AG09309 (cell line): ENCODE measurements around the gene SHROOM3.

Source experiments
- DNase-seq: peaks from one replicate; pipeline ENCODE4 v3.0.0-alpha.2; 2010; ENCODE audit warnings: low read depth
- H3K4me3 ChIP-seq: 2 replicates; pipeline ENCODE4 v1.5.1; 2011; ENCODE audit warnings: mild to moderate bottlenecking, low read depth, low read length, moderate library complexity; ENCODE audit not compliant: control insufficient read depth
- TF ChIP-seq, protein P1 (sequence below): IDR thresholded peaks from 2 replicates; pipeline ENCODE4 v1.5.1; 2011; ENCODE audit warnings: mild to moderate bottlenecking, low read depth, low read length, inconsistent platforms; ENCODE audit not compliant: insufficient read depth, control insufficient read depth; ENCODE audit errors: missing control alignments

Gene SHROOM3

DNA sequence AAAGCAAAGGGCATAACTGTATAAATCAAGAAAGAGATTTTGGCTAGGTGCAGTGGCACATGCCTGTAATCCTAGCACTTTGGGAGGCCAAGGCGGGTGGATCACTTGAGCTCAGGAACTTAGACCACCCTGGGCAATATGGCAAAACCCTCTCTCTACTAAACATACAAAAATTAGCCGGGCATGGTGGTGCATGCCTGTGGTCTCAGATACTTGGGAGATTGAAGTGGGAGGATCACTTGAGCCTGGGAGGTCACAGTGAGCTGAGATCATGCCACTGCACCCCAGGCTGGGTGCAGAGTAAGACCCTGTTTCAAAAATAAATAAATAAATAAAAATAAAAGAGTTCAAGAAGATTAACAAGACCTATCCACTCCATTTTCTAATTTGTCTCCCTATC lies 235.6 kb downstream of the SHROOM3 start:
- TF ChIP-seq, protein P1, sequence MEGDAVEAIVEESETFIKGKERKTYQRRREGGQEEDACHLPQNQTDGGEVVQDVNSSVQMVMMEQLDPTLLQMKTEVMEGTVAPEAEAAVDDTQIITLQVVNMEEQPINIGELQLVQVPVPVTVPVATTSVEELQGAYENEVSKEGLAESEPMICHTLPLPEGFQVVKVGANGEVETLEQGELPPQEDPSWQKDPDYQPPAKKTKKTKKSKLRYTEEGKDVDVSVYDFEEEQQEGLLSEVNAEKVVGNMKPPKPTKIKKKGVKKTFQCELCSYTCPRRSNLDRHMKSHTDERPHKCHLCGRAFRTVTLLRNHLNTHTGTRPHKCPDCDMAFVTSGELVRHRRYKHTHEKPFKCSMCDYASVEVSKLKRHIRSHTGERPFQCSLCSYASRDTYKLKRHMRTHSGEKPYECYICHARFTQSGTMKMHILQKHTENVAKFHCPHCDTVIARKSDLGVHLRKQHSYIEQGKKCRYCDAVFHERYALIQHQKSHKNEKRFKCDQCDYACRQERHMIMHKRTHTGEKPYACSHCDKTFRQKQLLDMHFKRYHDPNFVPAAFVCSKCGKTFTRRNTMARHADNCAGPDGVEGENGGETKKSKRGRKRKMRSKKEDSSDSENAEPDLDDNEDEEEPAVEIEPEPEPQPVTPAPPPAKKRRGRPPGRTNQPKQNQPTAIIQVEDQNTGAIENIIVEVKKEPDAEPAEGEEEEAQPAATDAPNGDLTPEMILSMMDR = no peak
- H3K4me3 ChIP-seq = no peak overlapping the region
- no peak for DNase-seq

DNA sequence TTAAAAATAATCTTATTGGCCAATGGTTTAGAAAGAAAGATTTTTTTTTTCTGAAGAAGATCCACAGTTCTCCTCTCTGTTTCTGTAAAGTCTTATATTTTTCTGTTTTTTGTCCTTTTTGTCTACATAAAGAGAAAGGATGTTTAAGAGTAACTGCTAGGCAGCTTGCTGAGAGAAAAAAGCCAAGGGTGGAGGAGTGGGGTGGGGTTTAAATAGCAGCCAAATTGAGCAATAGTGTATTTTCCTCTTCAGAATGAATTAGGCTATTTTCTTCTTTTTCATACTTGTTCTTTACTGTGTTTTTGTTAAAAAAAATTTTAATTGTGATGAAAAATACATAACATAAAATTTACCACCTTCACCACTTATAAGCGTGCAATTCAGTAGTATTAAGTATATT lies 238.3 kb downstream of the SHROOM3 start:
- no peak overlapping the region for H3K4me3 ChIP-seq
- TF ChIP-seq, protein P1 = no peak
- no peak for DNase-seq

DNA sequence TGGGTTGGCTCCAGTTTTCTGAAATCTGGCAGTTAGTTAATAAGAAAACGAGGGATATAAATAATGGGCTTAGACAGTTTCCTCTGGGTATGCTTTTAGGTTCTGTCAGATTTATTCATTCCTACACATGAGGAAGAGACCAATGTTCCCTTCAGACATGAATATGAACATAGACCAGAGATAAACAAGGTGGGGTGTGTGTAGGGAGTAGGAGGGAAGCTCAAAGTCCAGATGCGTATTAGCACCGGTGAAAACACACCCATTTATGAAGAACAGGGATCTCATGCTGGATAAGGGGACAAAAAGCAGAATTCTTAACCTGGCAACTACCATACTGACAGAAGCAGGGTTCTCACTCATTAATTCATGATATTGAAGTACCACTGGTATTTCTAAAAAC lies 240.0 kb downstream of the SHROOM3 start:
- no peak overlapping the region for H3K4me3 ChIP-seq
- no peak for DNase-seq
- TF ChIP-seq, protein P1 = no peak

DNA sequence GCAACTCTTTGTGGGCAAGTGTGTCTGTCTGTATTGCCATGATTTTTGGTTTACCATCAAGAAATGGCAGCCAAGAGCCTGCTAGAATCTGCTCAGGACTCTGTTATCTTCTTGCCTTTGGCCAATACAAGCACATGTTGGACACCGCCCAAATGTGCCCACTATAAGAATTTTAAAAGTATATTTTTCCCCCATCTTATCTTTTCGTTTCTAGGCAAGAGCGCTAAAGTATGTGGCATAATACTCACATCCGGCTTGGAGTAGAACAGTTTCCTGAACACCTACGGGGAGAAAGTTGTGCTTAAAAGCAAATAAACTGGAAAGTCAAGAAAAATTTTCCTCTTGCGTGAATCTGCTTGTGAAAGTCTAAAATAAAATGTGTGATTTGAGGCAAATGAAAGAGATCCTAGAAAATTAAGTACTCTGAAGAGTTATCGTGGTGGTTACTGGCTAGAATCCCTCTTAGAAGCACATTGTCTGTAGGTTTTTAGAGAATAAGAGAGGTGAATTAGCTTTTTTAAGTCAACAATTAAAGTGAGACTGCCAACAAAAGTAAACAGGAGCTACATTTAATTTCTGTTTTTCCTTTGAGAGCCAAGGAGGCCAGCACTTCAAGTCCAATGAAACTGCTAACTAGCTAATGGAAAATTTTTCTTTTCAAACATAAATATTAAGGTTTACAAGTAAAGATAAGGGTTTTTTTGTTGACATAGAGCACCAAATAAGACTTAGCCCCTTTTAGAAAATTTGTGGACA lies 242.7 kb downstream of the SHROOM3 start:
- TF ChIP-seq, protein P1 = no peak
- DNase-seq = no peak
- H3K4me3 ChIP-seq = no peak overlapping the region

DNA sequence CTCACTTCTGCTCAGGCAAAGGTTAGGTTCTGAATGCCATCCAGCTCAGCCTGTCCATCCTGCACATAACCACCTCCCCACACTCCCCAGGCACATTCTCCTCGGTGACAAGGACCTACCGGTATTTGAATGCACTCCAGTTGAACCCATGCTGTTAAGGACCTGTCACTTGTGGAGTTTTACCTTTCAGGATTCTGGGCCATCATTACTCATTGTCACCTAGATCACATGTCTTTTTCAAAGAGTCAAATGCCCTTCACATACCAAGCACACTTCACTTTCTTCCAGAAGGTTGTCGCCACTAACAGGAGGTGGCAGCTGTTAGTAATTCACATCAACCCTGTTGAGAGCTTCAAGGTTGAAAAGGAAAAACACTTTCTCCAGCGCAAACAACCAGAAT lies 244.7 kb downstream of the SHROOM3 start:
- TF ChIP-seq, protein P1 = no peak
- no peak for DNase-seq
- H3K4me3 ChIP-seq = no peak overlapping the region

DNA sequence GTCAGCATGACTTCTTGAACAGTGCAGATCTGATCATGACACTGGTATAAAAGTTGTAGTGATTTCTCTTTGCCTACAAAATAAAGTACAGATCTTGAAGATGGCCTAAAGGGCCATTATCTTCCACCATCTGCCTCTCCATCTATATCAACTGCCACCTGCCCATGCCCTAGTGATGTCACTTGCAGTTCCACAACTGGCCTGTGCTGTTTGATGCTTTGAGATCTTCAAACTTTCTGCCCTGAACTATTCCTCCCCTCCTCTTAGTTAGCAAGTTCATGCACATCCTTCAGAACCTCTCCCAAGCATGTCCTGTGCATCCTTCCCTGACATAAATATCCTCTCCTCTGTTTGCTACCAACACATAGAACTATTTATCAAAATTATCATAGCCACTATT lies 245.9 kb downstream of the SHROOM3 start:
- DNase-seq = no peak
- no peak overlapping the region for H3K4me3 ChIP-seq
- TF ChIP-seq, protein P1 = no peak
